Liver (tissue), 9 donors: ENCODE results near the gene ZSCAN12. TPM values are rescaled to one million over a fixed set of nuclear protein-coding genes. Genes with fewer than 3 reads are reported as not detected.
A peak's percentile ranks its signal among the peaks of the same experiment; 100 is the strongest.

Experiments
- DNase-seq: peaks from one replicate; pipeline ENCODE4 v3.0.0-alpha.2; 2017; ENCODE audit warnings: low spot score
- H3K27ac ChIP-seq, 2 donors: one replicate each; pipeline ENCODE4 v1.7.0; 2013; ENCODE audit warnings: inconsistent platforms in 2 of 2, low read length in 2 of 2, control low read depth in 1 of 2, low read depth in 1 of 2, mild to moderate bottlenecking in 1 of 2
- H3K27me3 ChIP-seq, 4 donors: one replicate each; pipeline versions ENCODE4 v1.6.1 to v1.7.0; 2013; ENCODE audit warnings: low read length in 3 of 4, inconsistent platforms in 1 of 4, mild to moderate bottlenecking in 1 of 4, moderate library complexity in 1 of 4; ENCODE audit not compliant: control insufficient read depth in 4 of 4, insufficient read depth in 4 of 4
- H3K36me3 ChIP-seq, 4 donors: one replicate each; pipeline versions ENCODE4 v1.6.1 to v1.7.0; 2013; ENCODE audit warnings: low read length in 3 of 4, mild to moderate bottlenecking in 3 of 4, low read depth in 1 of 4, moderate library complexity in 1 of 4; ENCODE audit not compliant: control insufficient read depth in 4 of 4, insufficient read depth in 3 of 4
- H3K4me1 ChIP-seq, 4 donors: one replicate each; pipeline versions ENCODE4 v1.6.1 to v1.7.0; 2013; ENCODE audit warnings: low read length in 3 of 4, mild to moderate bottlenecking in 3 of 4, moderate library complexity in 1 of 4; ENCODE audit not compliant: control insufficient read depth in 4 of 4, insufficient read depth in 4 of 4
- H3K4me3 ChIP-seq, 3 donors: one replicate each; pipeline versions ENCODE4 v1.6.1 to v1.7.0; 2013; ENCODE audit warnings: low read length in 3 of 3, control low read depth in 1 of 3, low read depth in 1 of 3, mild to moderate bottlenecking in 1 of 3
- H3K9ac ChIP-seq, 2 donors: one replicate each; pipeline ENCODE4 v1.7.0; 2013; ENCODE audit warnings: low read length in 2 of 2, mild to moderate bottlenecking in 2 of 2, moderate library complexity in 2 of 2, control low read depth in 1 of 2, low read depth in 1 of 2
- H3K9me3 ChIP-seq, 4 donors: one replicate each; pipeline versions ENCODE4 v1.6.1 to v1.7.0; 2013; ENCODE audit warnings: low read length in 3 of 4; ENCODE audit not compliant: control insufficient read depth in 4 of 4
- EGR1 ChIP-seq, 2 donors: IDR thresholded peaks; 2 replicates each; pipeline ENCODE4 v1.6.1; 2016 to 2018; ENCODE audit warnings: antibody characterized with exemption in 2 of 2, low read depth in 2 of 2
- FOXA1 ChIP-seq: IDR thresholded peaks from 2 replicates; pipeline ENCODE4 v1.6.1; 2016; ENCODE audit warnings: antibody characterized with exemption
- FOXA2 ChIP-seq: IDR thresholded peaks from 2 replicates; pipeline ENCODE4 v1.6.1; 2016; ENCODE audit warnings: antibody characterized with exemption
- GABPA ChIP-seq, 2 donors: IDR thresholded peaks in 1 of 2; conservative IDR thresholded peaks in 1 of 2; 2 replicates each; pipeline ENCODE4 v1.6.1; 2016; ENCODE audit warnings: antibody characterized with exemption in 2 of 2, mild to moderate bottlenecking in 1 of 2, moderate library complexity in 1 of 2
- HNF4G ChIP-seq: IDR thresholded peaks from 2 replicates; pipeline ENCODE4 v1.6.1; 2016; ENCODE audit warnings: antibody characterized with exemption
- JUND ChIP-seq, 2 donors: IDR thresholded peaks; 2 replicates each; pipeline ENCODE4 v1.6.1; 2016; ENCODE audit warnings: antibody characterized with exemption in 2 of 2
- NR2F2 ChIP-seq: IDR thresholded peaks from 2 replicates; pipeline ENCODE4 v1.6.1; 2016; ENCODE audit warnings: antibody characterized with exemption
- RAD21 ChIP-seq, 2 donors: IDR thresholded peaks; 2 replicates each; pipeline ENCODE4 v1.6.1; 2016; ENCODE audit warnings: antibody characterized with exemption in 2 of 2, mild to moderate bottlenecking in 2 of 2
- RXRA ChIP-seq, 2 donors: IDR thresholded peaks; 2 replicates each; pipeline ENCODE4 v1.6.1; 2017 to 2018; ENCODE audit warnings: antibody characterized with exemption in 2 of 2, mild to moderate bottlenecking in 1 of 2
- SP1 ChIP-seq: IDR thresholded peaks from 2 replicates; pipeline ENCODE4 v1.6.1; 2018; ENCODE audit warnings: antibody characterized with exemption, mild to moderate bottlenecking
- TAF1 ChIP-seq: conservative IDR thresholded peaks from 2 replicates; pipeline ENCODE4 v1.6.1; 2016; ENCODE audit warnings: antibody characterized with exemption, mild to moderate bottlenecking
- YY1 ChIP-seq: IDR thresholded peaks from 2 replicates; pipeline ENCODE4 v1.6.1; 2016; ENCODE audit warnings: antibody characterized with exemption, mild to moderate bottlenecking
- ZBTB33 ChIP-seq: IDR thresholded peaks from 2 replicates; pipeline ENCODE4 v1.6.1; 2016; ENCODE audit warnings: antibody characterized with exemption
- WGBS: extraction: QIAGEN DNeasy Blood & Tissue Kit; methylation state at CpG from one replicate; pipeline ENCODE4 v1.1.7; 2013; 5-methylcytosine and 5-hydroxymethylcytosine counted together
- polyA plus RNA-seq, 2 donors: library from polyadenylated mRNA; stranded (reverse) in 1 of 2; unstranded in 1 of 2; fragments of 200-250 nt in 1 of 2; fragments of >200 nt in 1 of 2; fragmentation: Nextera tagmentation in 1 of 2; extraction: Ambion mirVana in 1 of 2; gene quantifications; one replicate each; pipeline versions ENCODE4 v1.2.1 to v1.2.3, GENCODE V29; 2013 to 2015
- total RNA-seq, 2 donors: library from RNA; depleted of rRNA; stranded (reverse); fragments of >200 nt; gene quantifications; one replicate each; pipeline ENCODE4 v1.2.3, GENCODE V29; 2014
- TF ChIP-seq, protein P1 (sequence below): IDR thresholded peaks from 2 replicates; pipeline ENCODE4 v1.6.1; 2016; ENCODE audit warnings: antibody characterized with exemption
- TF ChIP-seq, protein P2 (sequence below): fragments of 150-350 bp; IDR thresholded peaks from 2 replicates; pipeline ENCODE4 v1.5.1; 2017; ENCODE audit warnings: improper control_type of control experiment, low read depth, low read length; ENCODE audit not compliant: missing input control
- TF ChIP-seq, protein P3 (sequence below): IDR thresholded peaks from 2 replicates; pipeline ENCODE4 v1.6.1; 2016; ENCODE audit warnings: antibody characterized with exemption, mild to moderate bottlenecking
- donor health status: healthy.
- donor health status: healthy.
- donor health status: healthy.
- donor health status: healthy.
- donor health status: healthy.

The ZSCAN12 gene
- 1 to 10 TPM; 3.0 to 3.9 TPM for total RNA-seq
- under 1 TPM; 0.46 to 0.97 TPM for polyA plus RNA-seq

DNA sequence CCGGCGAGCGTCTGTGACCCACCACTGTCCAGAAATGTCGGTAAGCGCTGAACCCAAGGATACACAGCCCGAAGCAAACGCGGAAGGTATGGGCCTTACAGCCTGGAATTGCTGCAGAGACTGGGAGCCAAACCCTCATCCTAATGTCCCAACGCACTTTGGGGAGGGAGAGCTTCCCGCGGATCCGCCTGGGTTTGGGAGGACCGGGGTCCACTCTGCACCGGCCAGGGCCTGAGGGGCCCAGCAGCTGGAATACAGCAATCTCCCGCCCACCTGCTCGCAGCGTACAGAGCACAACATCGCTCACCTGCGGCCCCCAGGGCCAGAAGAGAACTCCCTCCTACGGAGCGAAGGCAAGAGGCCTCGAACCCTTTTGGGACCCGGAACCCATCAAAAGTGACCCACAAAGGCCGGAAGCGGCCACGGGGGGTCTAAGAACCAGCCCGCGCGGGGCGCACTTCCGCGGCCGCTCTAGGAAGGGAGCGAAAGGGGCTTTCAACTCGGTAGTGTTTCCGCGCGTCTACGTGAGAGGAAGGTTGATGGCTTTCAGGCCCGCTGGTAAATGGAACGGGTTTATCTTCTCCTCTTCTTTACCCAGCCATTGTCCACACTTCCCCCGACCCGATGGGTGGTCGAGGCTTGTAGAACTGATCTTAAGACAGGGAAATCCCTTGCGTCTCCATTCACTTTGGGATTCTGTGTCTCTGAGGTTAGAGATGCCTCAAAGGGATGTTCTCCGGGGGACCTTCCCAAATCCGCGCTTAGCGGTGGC lies at the start of gene ZSCAN12:
Gene ZSCAN12, minus strand, starts transcription at position 398 of the 772 bp plus-strand sequence. CDS start 1,342 bp downstream, outside the sequence.
- Histone ChIP-seq H3K36me3 (peaks cover 0 to 3% (median under 1%) of the 10 kb centered on the region in 4 donors), H3K27me3 (no peaks in the 10 kb centered on the region), H3K4me3 (peak within 1 kb of the TSS; percentile 70 to 80 (median 72)), H3K9ac (peak within 1 kb of the TSS; percentile 59 to 68), H3K9me3 (no peaks in the 10 kb centered on the region), H3K27ac (peak within 1 kb of the TSS in 1 of 2 donors; percentile 36), H3K4me1 (peaks cover 2 to 15% (median 7%) of the 10 kb centered on the region in 4 donors)
- WGBS: 2% methylated on average over 49 of the region's 49 CpGs
- DNase-seq: peak; percentile 83
- TF ChIP-seq JUND (IDR thresholded peaks at IDR 0.05): no peak
- TF ChIP-seq GABPA (IDR thresholded peaks at IDR 0.05 in 1 of 2, conservative IDR thresholded peaks at IDR 0.05 in 1 of 2): peak; percentile 95
- TF ChIP-seq, protein P1, sequence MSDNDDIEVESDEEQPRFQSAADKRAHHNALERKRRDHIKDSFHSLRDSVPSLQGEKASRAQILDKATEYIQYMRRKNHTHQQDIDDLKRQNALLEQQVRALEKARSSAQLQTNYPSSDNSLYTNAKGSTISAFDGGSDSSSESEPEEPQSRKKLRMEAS: peak; percentile 71
- peak; percentile 40 to 50 for TF ChIP-seq RAD21 (IDR thresholded peaks at IDR 0.05)
- TF ChIP-seq, protein P2, sequence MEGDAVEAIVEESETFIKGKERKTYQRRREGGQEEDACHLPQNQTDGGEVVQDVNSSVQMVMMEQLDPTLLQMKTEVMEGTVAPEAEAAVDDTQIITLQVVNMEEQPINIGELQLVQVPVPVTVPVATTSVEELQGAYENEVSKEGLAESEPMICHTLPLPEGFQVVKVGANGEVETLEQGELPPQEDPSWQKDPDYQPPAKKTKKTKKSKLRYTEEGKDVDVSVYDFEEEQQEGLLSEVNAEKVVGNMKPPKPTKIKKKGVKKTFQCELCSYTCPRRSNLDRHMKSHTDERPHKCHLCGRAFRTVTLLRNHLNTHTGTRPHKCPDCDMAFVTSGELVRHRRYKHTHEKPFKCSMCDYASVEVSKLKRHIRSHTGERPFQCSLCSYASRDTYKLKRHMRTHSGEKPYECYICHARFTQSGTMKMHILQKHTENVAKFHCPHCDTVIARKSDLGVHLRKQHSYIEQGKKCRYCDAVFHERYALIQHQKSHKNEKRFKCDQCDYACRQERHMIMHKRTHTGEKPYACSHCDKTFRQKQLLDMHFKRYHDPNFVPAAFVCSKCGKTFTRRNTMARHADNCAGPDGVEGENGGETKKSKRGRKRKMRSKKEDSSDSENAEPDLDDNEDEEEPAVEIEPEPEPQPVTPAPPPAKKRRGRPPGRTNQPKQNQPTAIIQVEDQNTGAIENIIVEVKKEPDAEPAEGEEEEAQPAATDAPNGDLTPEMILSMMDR: peak; percentile 29
- no peak for TF ChIP-seq HNF4G
- TF ChIP-seq EGR1 (IDR thresholded peaks at IDR 0.05; ENCODE audit: low read depth in 2 of 2): peak in 1 of 2 donors; percentile 62
- peak; percentile 50 for TF ChIP-seq ZBTB33
- TF ChIP-seq FOXA1: no peak
- peak; percentile 34 for TF ChIP-seq TAF1
- peak; percentile 38 to 57 for TF ChIP-seq RXRA (IDR thresholded peaks at IDR 0.05)
- TF ChIP-seq, protein P3, sequence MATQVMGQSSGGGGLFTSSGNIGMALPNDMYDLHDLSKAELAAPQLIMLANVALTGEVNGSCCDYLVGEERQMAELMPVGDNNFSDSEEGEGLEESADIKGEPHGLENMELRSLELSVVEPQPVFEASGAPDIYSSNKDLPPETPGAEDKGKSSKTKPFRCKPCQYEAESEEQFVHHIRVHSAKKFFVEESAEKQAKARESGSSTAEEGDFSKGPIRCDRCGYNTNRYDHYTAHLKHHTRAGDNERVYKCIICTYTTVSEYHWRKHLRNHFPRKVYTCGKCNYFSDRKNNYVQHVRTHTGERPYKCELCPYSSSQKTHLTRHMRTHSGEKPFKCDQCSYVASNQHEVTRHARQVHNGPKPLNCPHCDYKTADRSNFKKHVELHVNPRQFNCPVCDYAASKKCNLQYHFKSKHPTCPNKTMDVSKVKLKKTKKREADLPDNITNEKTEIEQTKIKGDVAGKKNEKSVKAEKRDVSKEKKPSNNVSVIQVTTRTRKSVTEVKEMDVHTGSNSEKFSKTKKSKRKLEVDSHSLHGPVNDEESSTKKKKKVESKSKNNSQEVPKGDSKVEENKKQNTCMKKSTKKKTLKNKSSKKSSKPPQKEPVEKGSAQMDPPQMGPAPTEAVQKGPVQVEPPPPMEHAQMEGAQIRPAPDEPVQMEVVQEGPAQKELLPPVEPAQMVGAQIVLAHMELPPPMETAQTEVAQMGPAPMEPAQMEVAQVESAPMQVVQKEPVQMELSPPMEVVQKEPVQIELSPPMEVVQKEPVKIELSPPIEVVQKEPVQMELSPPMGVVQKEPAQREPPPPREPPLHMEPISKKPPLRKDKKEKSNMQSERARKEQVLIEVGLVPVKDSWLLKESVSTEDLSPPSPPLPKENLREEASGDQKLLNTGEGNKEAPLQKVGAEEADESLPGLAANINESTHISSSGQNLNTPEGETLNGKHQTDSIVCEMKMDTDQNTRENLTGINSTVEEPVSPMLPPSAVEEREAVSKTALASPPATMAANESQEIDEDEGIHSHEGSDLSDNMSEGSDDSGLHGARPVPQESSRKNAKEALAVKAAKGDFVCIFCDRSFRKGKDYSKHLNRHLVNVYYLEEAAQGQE: peak; percentile 50
- TF ChIP-seq NR2F2: peak; percentile 72
- TF ChIP-seq FOXA2: no peak
- peak; percentile 50 for TF ChIP-seq SP1
- peak; percentile 71 for TF ChIP-seq YY1
